GM18526 (cell line): ENCODE results near the gene YOD1.

Experiments
- POLR2A ChIP-seq: IDR thresholded peaks from 3 replicates; pipeline ENCODE4 v1.6.1; 2011; ENCODE audit not compliant: insufficient read length; ENCODE audit errors: extremely low read depth

YOD1 gene

DNA sequence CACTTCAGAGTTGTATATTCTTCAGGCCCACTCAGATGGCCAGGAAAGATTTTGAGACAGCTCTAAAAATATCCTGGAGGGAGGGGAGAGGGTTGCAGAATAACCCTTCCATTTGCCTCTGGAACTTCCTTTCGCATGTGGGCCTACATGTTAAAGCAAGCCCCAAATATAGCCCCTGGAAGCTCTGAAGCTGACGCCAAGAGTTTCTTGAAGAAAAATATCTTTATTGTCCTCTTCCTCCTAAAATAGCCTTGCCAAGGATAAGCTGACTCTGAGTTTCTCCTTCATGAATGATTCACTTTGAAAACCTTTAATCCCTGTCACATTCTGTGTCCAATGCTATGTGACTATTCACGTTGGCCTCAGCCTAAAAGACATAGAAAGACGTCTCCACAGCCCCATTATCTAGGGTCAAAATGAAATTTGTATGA, 24.9 kb downstream of the YOD1 start:
- TF ChIP-seq POLR2A = no peak

GRCh38 chr1:207025146-207025880, 25.7 kb downstream of the YOD1 start:
- no peak for TF ChIP-seq POLR2A

DNA sequence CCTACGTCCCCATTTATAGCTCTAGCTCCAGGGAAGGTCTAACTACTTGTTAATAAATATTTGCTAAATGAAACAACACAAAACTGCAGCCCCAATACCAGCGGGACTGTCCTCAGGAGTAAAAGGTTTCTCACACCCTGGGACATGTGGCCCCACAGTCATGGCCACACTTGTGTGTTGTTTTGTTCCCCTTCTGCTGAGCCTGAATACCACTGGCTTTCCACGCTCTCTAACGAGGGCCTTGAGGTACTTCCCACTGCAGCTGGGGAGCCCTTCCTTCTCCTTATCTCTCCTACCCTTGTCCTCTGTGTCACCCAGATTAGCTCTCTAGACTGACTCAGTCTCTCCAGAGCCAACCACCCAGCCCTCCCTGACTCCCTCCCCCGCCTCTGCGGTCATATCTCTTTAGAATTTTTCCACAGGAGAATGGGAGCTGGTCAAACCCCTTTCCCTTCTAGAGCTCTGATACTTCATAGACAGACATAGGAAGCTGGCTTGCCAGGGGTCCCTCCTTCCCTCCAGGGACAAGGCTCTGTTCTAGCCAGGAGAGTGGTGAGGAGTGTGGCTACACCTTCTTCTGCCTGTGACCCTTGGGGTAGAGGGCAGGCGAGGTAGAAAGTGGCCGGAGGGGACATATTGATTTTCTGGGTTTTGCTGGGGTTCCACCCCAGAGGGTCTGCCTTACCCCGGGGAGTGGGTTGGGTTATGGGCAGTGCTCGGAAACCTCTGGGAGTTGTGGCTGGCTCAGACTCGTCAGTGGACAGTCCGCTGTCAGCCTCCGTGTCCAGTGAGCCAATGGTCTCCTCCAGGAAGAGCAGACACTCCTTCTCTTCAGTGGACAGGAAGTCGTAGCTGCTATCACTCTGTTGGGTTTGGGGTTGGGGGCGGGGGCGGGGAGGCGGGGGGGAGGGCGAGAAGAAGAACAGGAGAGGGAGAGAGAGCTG, 26.5 kb downstream of the YOD1 start:
- TF ChIP-seq POLR2A = no peak

- TF ChIP-seq POLR2A = no peak
Measured at GRCh38 chr1:207022996-207023679, 27.9 kb downstream of the YOD1 start.

- TF ChIP-seq POLR2A = no peak
Measured at GRCh38 chr1:207021876-207022596, 29.0 kb downstream of the YOD1 start.

GRCh38 chr1:207021139-207021861, 29.7 kb downstream of the YOD1 start:
- no peak for TF ChIP-seq POLR2A

- TF ChIP-seq POLR2A = no peak
Measured at GRCh38 chr1:207020709-207021107, 30.3 kb downstream of the YOD1 start.

DNA sequence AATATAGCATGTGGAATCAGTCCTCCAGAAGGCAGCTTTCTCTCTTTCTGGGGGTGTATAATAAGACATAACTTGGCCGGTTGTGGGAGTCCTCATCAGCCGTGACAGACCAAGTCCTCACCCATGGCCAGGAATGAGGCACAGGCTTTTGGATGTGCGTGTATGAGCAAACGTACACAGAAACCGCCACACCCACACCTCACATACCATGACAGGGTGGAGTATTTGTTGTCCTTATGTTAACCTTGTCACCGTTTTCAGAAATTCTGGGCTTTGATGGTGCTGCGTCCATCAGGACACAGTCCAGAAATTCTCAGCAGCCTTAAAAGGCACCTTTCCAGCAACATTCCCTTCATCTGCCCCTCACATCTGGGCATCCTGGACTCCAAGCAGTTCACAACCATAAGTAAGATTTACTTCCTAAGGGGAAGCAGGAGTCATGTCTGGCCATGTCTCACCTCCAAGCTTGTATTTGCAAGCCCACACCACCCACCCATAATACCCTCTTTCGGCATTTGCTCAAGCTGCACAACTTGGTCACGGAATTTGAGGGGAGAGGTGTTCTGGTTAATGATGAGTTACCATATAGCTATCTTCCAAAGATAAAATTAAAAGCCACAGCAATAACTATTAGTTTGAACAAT, 30.8 kb downstream of the YOD1 start:
- no peak for TF ChIP-seq POLR2A

DNA sequence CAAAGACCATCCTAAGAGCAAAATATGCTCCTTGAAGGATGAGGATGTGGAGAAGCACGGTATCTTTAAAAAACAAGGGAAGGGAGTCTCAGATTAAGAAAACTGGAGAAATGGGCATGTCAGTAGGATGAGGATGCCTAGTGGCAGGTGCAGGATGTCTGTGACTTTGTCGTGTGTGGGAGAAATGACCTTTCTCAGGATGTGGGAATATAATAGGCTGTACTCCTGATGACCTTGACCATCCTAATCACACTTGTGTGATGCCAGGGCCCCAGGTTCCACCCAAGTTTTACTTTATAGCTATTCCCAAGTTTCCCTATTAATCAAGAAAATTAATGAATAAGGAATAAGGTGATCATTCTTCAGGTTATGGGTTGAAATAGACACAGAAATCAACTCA, 31.3 kb downstream of the YOD1 start:
- TF ChIP-seq POLR2A = no peak

DNA sequence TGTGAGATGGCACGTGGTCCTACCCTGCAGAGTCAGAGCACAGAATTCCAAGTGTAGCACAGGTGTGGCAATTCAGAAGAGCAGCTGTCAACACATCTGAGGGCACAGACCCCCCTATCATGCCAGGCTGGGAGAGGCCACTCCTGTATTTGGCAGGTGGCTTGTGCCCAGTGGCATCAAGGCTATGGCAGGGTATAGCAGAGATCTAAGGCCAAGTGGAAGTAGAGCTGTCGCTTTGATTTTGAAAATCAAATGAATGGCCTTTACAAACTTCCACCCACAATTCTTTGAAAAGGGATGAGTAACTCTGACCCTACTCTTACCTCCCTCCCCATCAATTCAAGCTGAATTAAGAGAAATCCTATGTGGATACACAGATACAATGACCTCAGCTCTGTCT, 31.8 kb downstream of the YOD1 start:
- TF ChIP-seq POLR2A = no peak

DNA sequence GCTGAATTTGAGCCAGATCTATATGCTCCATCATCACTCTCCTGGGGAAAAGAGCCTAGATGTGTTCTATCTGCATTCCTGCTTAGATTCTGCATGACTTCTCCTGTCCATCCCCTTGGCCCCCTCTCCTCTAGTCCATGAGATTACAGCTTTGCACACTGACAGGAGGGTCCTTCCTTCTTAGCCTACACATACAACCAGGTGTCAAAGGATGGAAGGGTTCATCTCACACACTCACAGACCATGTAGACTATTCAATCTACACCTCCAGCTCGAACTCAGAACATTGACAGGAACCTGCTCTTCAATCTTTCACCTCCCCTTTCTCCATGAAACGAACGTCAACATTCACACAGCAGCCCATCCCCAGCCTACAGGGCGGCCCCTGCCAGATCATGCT, 32.3 kb downstream of the YOD1 start:
- TF ChIP-seq POLR2A = no peak

GRCh38 chr1:207017615-207018559, 33.1 kb downstream of the YOD1 start:
- TF ChIP-seq POLR2A = no peak

DNA sequence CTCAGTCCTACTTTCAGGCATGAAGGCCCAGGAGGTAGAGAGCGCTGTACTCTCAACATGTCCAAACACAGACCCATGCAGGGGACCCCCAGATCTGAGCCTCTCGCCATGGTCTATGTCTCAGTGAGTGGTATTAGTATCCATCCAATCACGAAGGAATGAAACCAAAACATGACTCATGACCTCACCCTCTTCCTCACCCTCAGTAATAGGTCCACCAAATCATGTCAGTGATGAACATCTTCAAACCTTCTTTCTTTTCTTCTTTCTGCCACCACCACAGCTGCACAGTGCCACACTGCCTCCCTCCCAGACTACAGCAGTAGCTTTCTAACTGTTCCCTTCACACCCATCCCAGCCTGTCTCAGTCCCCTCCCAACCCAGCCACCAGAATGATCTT, 35.2 kb downstream of the YOD1 start:
- no peak for TF ChIP-seq POLR2A
